ENCODE data around the gene RPLP2.

Gene RPLP2

GRCh38 chr11:826836-827145 is 17.0 kb downstream of the RPLP2 start:
- no peak for DNase-seq

- no peak for DNase-seq
Observed at GRCh38 chr11:827146-827896, 17.6 kb downstream of the RPLP2 start.

GRCh38 chr11:827897-828192 is 18.1 kb downstream of the RPLP2 start, which contains the start of gene CRACR2B:
CRACR2B (plus strand) TSS chr11:827919; CDS start chr11:828608, 689 bp downstream.
- DNase-seq = no peak

GRCh38 chr11:828506-829175 is 18.9 kb downstream of the RPLP2 start:
- DNase-seq = no peak

- no peak for DNase-seq
Observed at GRCh38 chr11:829176-829846, 19.5 kb downstream of the RPLP2 start.

- DNase-seq = no peak
Observed at GRCh38 chr11:829847-830294, 20.1 kb downstream of the RPLP2 start.

- peak; percentile 69 for DNase-seq
Observed at GRCh38 chr11:830295-831117, 20.7 kb downstream of the RPLP2 start.

GRCh38 chr11:831118-831864 is 21.5 kb downstream of the RPLP2 start:
- DNase-seq = no peak

- DNase-seq = no peak
Observed at GRCh38 chr11:831961-832528, 22.3 kb downstream of the RPLP2 start.

- peak; percentile 51 for DNase-seq
Observed at GRCh38 chr11:832529-833113, 22.9 kb downstream of the RPLP2 start, which contains the start of gene CD151. CD151 (plus strand) TSS chr11:832952; CDS start chr11:836070, 3,118 bp downstream.

GRCh38 chr11:833114-833791 is 23.5 kb downstream of the RPLP2 start:
- DNase-seq = no peak

- DNase-seq = no peak
Observed at GRCh38 chr11:833849-834311, 24.1 kb downstream of the RPLP2 start.

- DNase-seq = no peak
Observed at GRCh38 chr11:834371-835316, 24.9 kb downstream of the RPLP2 start.

- no peak for DNase-seq
Observed at GRCh38 chr11:836274-836673, 26.5 kb downstream of the RPLP2 start.

- no peak for DNase-seq
Observed at GRCh38 chr11:836700-837099, 26.9 kb downstream of the RPLP2 start.

- no peak for DNase-seq
Observed at GRCh38 chr11:837189-837989, 27.6 kb downstream of the RPLP2 start.

GRCh38 chr11:837990-838307 is 28.2 kb downstream of the RPLP2 start:
- no peak for DNase-seq

GRCh38 chr11:838441-839279 is 28.9 kb downstream of the RPLP2 start:
- no peak for DNase-seq
